Psoas muscle (tissue), 8 donors: ENCODE results near the gene BRDT. TPM values are rescaled to one million over a fixed set of nuclear protein-coding genes. Genes with fewer than 3 reads are reported as not detected.

Source experiments
- ATAC-seq, 4 donors: fragments of 200-7000 bp; cut with Tn5 transposase; one replicate each; pipeline ENCODE4 v1.9.1; 2020; ENCODE audit warnings: moderate library complexity in 3 of 4, mild to moderate bottlenecking in 2 of 4
- DNase-seq, 2 donors: peaks; one replicate each; pipeline ENCODE4 v3.0.0-alpha.2; 2020
- H3K27ac ChIP-seq: fragments of 200-600 bp; one replicate; pipeline ENCODE4 v1.8.0; 2022
- H3K27me3 ChIP-seq, 3 donors: fragments of 200-600 bp in 1 of 3; one replicate each; pipeline versions ENCODE4 v1.6.1 to v1.8.0; 2013 to 2022; ENCODE audit warnings: low read length in 2 of 3, mild to moderate bottlenecking in 2 of 3, moderate library complexity in 1 of 3; ENCODE audit not compliant: insufficient read depth in 3 of 3
- H3K36me3 ChIP-seq, 2 donors: fragments of 200-600 bp in 1 of 2; one replicate each; pipeline versions ENCODE4 v1.6.1 to v1.8.0; 2013 to 2022; ENCODE audit warnings: low read depth in 1 of 2, mild to moderate bottlenecking in 1 of 2, moderate library complexity in 1 of 2; ENCODE audit not compliant: insufficient read depth in 1 of 2
- H3K4me1 ChIP-seq: fragments of 200-600 bp; one replicate; pipeline ENCODE4 v1.8.0; 2022
- H3K4me3 ChIP-seq: fragments of 200-600 bp; one replicate; pipeline ENCODE4 v1.8.0; 2022; ENCODE audit warnings: mild to moderate bottlenecking
- H3K9me3 ChIP-seq: fragments of 200-600 bp; one replicate; pipeline ENCODE4 v1.8.0; 2022
- CTCF ChIP-seq: fragments of 200-600 bp; IDR thresholded peaks from one replicate; pipeline ENCODE4 v1.8.0; 2022; ENCODE audit warnings: antibody characterized with exemption
- WGBS, 3 donors: extraction: QIAGEN DNeasy Blood & Tissue Kit; methylation state at CpG; one replicate each; pipeline versions ENCODE4 v1.1.6 to v1.1.7; 2013; 5-methylcytosine and 5-hydroxymethylcytosine counted together
- intact Hi-C, 2 donors: fragments of 100-400 bp; cut with DNase I; formaldehyde crosslinking; loops; one replicate each; pipeline versions ENCODE4 v1.11.0 to v1.14.2; 2022
- polyA plus RNA-seq, 3 donors: library from polyadenylated mRNA; stranded (reverse); fragments of 200-250 nt; gene quantifications; one replicate each; pipeline ENCODE4 v1.2.3, GENCODE V29; 2013
- total RNA-seq, 4 donors: library from RNA; stranded (reverse); fragmentation: NEBNext Ultra II Directional in 2 of 4; extraction: Animal tissue kit (Norgen Biotek cat#: 25700) in 2 of 4; gene quantifications; one replicate each; pipeline versions ENCODE4 v1.2.1 to v1.2.4, GENCODE V29; 2021 to 2023
- donor health status: healthy with polysubstance abuse.
- donor health status: DM: no; HTN: no; CAD: no; lungs with moderate emphysema.
- donor health status: Bipolar disorder and iron deficiency.
- donor health status: healthy.
- donor health status: DM: yes; HTN: yes; CAD: no.
- donor health status: DM: no; HTN: no; CAD: no.
- donor health status: DM: no; HTN: no; CAD: no.
- donor health status: DM: yes; HTN: yes; CAD: no.

The BRDT gene
- total and polyA plus RNA-seq, 7 donors: not detected

GRCh38 chr1:91925644-91926435, 23.4 kb upstream of the BRDT start:
- ATAC-seq (no peak), DNase-seq (no peak)
- TF ChIP-seq CTCF: no peak
- Histone ChIP-seq H3K9me3 (no peaks in the 10 kb centered on the region), H3K4me1 (no peaks in the 10 kb centered on the region), H3K27ac (no peak overlapping the region), H3K27me3 (no peaks in the 10 kb centered on the region), H3K36me3 (no peaks in the 10 kb centered on the region), H3K4me3 (no peak overlapping the region)
- intact Hi-C loops: loop anchor here (5.0 to 10.0 kb wide), 5 partner anchors 309 to 651 kb away; partner anchors contain the start of gene HFM1 (in 1 of the 2)
- WGBS, 3 donors: 73 to 85% (median 77%) methylated on average over 4 of the region's 4 CpGs

- intact Hi-C loops: loop anchor here (5.0 to 10.0 kb wide), 5 partner anchors 311 to 653 kb away; partner anchors contain the start of gene HFM1 (in 1 of the 2)
- Histone ChIP-seq H3K4me3 (no peak overlapping the region), H3K27me3 (no peaks in the 10 kb centered on the region), H3K36me3 (no peaks in the 10 kb centered on the region), H3K27ac (no peak overlapping the region), H3K9me3 (no peaks in the 10 kb centered on the region), H3K4me1 (no peaks in the 10 kb centered on the region)
- ATAC-seq: no peak
- DNase-seq: no peak
- WGBS, 3 donors: 93 to 98% (median 95%) methylated on average over 2 of the region's 2 CpGs
- TF ChIP-seq CTCF: no peak
Measured at GRCh38 chr1:91928026-91928425, 21.2 kb upstream of the BRDT start.

GRCh38 chr1:91929250-91929649, 20.0 kb upstream of the BRDT start:
- 13 to 15% (median 13%) methylated on average over 2 of the region's 2 CpGs for WGBS, 3 donors
- no peak for TF ChIP-seq CTCF
- H3K4me3 ChIP-seq: no peak overlapping the region
- no peaks in the 10 kb centered on the region for H3K4me1 ChIP-seq
- H3K9me3 ChIP-seq: no peaks in the 10 kb centered on the region
- no peaks in the 10 kb centered on the region for H3K36me3 ChIP-seq
- no peak for DNase-seq
- no peaks in the 10 kb centered on the region for H3K27me3 ChIP-seq
- no peak for ATAC-seq
- H3K27ac ChIP-seq: no peak overlapping the region
- intact Hi-C loops: loop anchor here (1.0 to 10.0 kb wide), 6 partner anchors 312 to 654 kb away; partner anchors contain the start of gene HFM1 (in 1 of the 2)

GRCh38 chr1:91937613-91938012, 11.6 kb upstream of the BRDT start:
- intact Hi-C loops: no loop called here
- WGBS, 3 donors: 94 to 95% (median 94%) methylated on average over 10 of the region's 10 CpGs
- DNase-seq (no peak), ATAC-seq (no peak)
- no peaks in the 10 kb centered on the region for H3K9me3 ChIP-seq
- H3K27ac ChIP-seq: no peak overlapping the region
- no peaks in the 10 kb centered on the region for H3K36me3 ChIP-seq
- no peaks in the 10 kb centered on the region for H3K27me3 ChIP-seq
- H3K4me1 ChIP-seq: no peaks in the 10 kb centered on the region
- no peak overlapping the region for H3K4me3 ChIP-seq
- no peak for TF ChIP-seq CTCF
